ENCODE measurements around the gene NECTIN1.

DNA sequence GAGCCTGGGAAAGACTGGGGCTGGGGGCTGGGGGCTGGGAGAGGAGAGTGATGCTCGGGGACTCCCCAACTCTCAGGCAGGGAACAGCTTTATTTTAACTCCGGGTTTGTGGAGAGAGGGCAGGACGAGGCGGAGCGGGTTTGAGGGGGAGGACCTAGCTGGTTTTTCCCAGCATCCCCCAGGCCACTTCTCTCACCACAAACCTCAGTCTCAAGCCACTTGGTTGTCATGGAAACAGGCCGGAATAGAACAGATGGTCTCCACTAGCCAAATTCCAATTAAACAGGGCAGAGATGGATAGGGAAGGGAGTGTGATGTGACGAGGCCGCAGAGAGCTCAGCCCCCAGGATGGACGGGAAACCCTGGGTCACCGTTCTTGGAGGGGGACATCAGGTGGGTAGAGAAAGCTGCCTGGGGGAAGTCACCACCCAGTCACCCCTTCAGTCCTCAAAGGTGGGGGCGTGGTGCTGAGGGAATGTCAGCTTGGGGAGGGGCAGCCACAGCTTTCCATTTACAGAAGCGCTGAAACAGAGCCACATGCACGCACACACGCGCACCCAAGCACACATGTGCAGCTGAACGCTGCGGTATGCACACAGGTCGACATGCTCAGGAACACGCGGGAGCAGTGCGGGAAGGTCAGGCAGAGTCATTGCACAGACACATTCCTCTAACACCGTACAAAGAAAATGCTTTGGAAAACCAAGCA lies 19.2 kb downstream of the NECTIN1 start:
- TF ChIP-seq POLR2A (IDR thresholded peaks at IDR 0.05; ENCODE audit: low read length) (no peak), GATA1 (IDR thresholded peaks at IDR 0.05; ENCODE audit: low read depth, low read length) (no peak)
